Adrenal gland (tissue), 5 donors: ENCODE data around the gene CYP24A1.

Experiments
- CTCF ChIP-seq, 6 experiments: fragments of 450-650 bp in 4 of 6; fragments of 200-600 bp in 2 of 6; sonication (generic) in 1 of 6; IDR thresholded peaks; 1 replicate in 5 of 6; 2 replicates in 1 of 6; pipeline versions ENCODE4 v1.5.1 to v1.8.0; 2016 to 2021; ENCODE audit warnings: antibody characterized with exemption in 6 of 6, mild to moderate bottlenecking in 2 of 6, moderate library complexity in 1 of 6
- POLR2A ChIP-seq, 2 donors: fragments of 450-650 bp; IDR thresholded peaks; one replicate each; pipeline ENCODE4 v1.6.1; 2017; ENCODE audit warnings: antibody characterized with exemption in 2 of 2, mild to moderate bottlenecking in 2 of 2, moderate library complexity in 1 of 2
- donor health status: DM: no; HTN: no; CAD: no.

GRCh38 chr20:54212871-54213270, 39.1 kb upstream of the CYP24A1 start:
- TF ChIP-seq CTCF (IDR thresholded peaks at IDR 0.05), result no peak
- TF ChIP-seq POLR2A (IDR thresholded peaks at IDR 0.05), result no peak
